Keratinocyte (primary cell): Measurements from ENCODE around the gene CYTH1. TPM values are rescaled to one million over a fixed set of nuclear protein-coding genes. Genes with fewer than 3 reads are reported as not detected.

ENCODE experiments used
- DNase-seq: peaks from one replicate; pipeline ENCODE4 v3.0.0-alpha.2; 2011; ENCODE audit warnings: low read depth, missing footprints, low spot score
- FAIRE-seq: peaks from 2 replicates; lab custom pipeline; 2011; peaks lifted over from hg19 to GRCh38; lab: Jason Lieb, UNC
- H2AFZ ChIP-seq: 2 replicates; pipeline ENCODE4 v1.6.0; 2012; ENCODE audit warnings: low read length, control low read depth, inconsistent platforms; ENCODE audit not compliant: control insufficient read depth
- H3K27ac ChIP-seq: 2 replicates; pipeline ENCODE4 v1.5.1; 2011; ENCODE audit warnings: low read length; ENCODE audit not compliant: control insufficient read depth, insufficient read depth
- H3K27me3 ChIP-seq: 3 replicates; pipeline ENCODE4 v1.6.0; 2011; ENCODE audit warnings: low read length; ENCODE audit not compliant: control insufficient read depth, insufficient read depth; ENCODE audit errors: extremely low read depth
- H3K36me3 ChIP-seq, 2 experiments: 2 replicates in 1 of 2; 3 replicates in 1 of 2; pipeline ENCODE4 v1.5.1; 2011; ENCODE audit warnings: low read length in 2 of 2, mild to moderate bottlenecking in 1 of 2; ENCODE audit not compliant: control insufficient read depth in 2 of 2, insufficient read depth in 2 of 2; ENCODE audit errors: extremely low read depth in 1 of 2
- H3K4me1 ChIP-seq: 3 replicates; pipeline ENCODE4 v1.5.1; 2011; ENCODE audit warnings: low read length; ENCODE audit not compliant: control insufficient read depth, insufficient read depth; ENCODE audit errors: extremely low read depth
- H3K4me2 ChIP-seq: 3 replicates; pipeline ENCODE4 v1.6.0; 2011; ENCODE audit warnings: low read depth, low read length; ENCODE audit not compliant: control insufficient read depth, insufficient read depth; ENCODE audit errors: extremely low read depth
- H3K4me3 ChIP-seq, 3 experiments: fragments of 200-600 bp in 1 of 3; sonication (generic) in 1 of 3; 2 replicates in 2 of 3; 3 replicates in 1 of 3; pipeline ENCODE4 v1.5.1; 2011 to 2016; ENCODE audit warnings: low read length in 3 of 3, mild to moderate bottlenecking in 3 of 3, control low read depth in 2 of 3, inconsistent platforms in 1 of 3, low read depth in 1 of 3, mixed read lengths in 1 of 3, mixed run types in 1 of 3, moderate library complexity in 1 of 3; ENCODE audit not compliant: control insufficient read depth in 2 of 3, insufficient read depth in 2 of 3; ENCODE audit errors: extremely low read depth in 1 of 3
- H3K79me2 ChIP-seq: 2 replicates; pipeline ENCODE4 v1.6.0; 2012; ENCODE audit warnings: low read length; ENCODE audit not compliant: control insufficient read depth, insufficient read depth
- H3K9ac ChIP-seq: 3 replicates; pipeline ENCODE4 v1.6.0; 2011; ENCODE audit warnings: low read length; ENCODE audit not compliant: control insufficient read depth, insufficient read depth; ENCODE audit errors: extremely low read depth
- H3K9me1 ChIP-seq: 3 replicates; pipeline ENCODE4 v1.6.0; 2011; ENCODE audit warnings: low read length; ENCODE audit not compliant: control insufficient read depth, insufficient read depth; ENCODE audit errors: extremely low read depth
- H3K9me3 ChIP-seq: 2 replicates; pipeline ENCODE4 v1.5.1; 2012; ENCODE audit warnings: low read depth, low read length; ENCODE audit not compliant: control insufficient read depth
- H4K20me1 ChIP-seq: 3 replicates; pipeline ENCODE4 v1.6.0; 2011; ENCODE audit warnings: low read length; ENCODE audit not compliant: control insufficient read depth, insufficient read depth; ENCODE audit errors: extremely low read depth
- EZH2 ChIP-seq: IDR thresholded peaks from one replicate; pipeline ENCODE4 v1.6.1; 2012; ENCODE audit warnings: inconsistent platforms, mild to moderate bottlenecking, low read length, moderate library complexity
- dilution Hi-C: fragments of 300-500 bp; cut with MboI; formaldehyde crosslinking; loops from one replicate; pipeline ENCODE4 v1.7.0; 2020; ENCODE audit warnings: low sequenced_read_pairs; ENCODE audit not compliant: extremely low pct_ligation_motif_present
- polyA plus RNA-seq, 5 experiments: library from polyadenylated mRNA; depleted of rRNA in 3 of 5; stranded (reverse) in 3 of 5; stranded (forward) in 1 of 5; unstranded in 1 of 5; fragments of >200 nt; gene quantifications; 1 replicate in 1 of 5; 2 replicates in 3 of 5; 3 replicates in 1 of 5; pipeline versions ENCODE4 v1.2.1 to v1.2.3, GENCODE V29; 2011 to 2012; ENCODE audit warnings: missing spikeins in 2 of 5, low read depth in 1 of 5, low replicate concordance in 1 of 5
- TF ChIP-seq, protein P1 (sequence below), 3 experiments: IDR thresholded peaks in 1 of 3; conservative IDR thresholded peaks in 1 of 3; optimal IDR thresholded peaks in 1 of 3; 2 replicates in 2 of 3; 3 replicates in 1 of 3; pipeline versions ENCODE3 to v1.5.1; 2011; ENCODE audit warnings: low read length in 3 of 3, mild to moderate bottlenecking in 3 of 3, moderate library complexity in 2 of 3, control low read depth in 1 of 3, inconsistent platforms in 1 of 3; ENCODE audit not compliant: insufficient read depth in 2 of 3; ENCODE audit errors: extremely low read depth in 1 of 3

The CYTH1 gene
- polyA plus RNA-seq, 1 donor (not counting 4 experiments of a cell fraction or from before 2014, with no cell fraction given) = 28.3 TPM

DNA sequence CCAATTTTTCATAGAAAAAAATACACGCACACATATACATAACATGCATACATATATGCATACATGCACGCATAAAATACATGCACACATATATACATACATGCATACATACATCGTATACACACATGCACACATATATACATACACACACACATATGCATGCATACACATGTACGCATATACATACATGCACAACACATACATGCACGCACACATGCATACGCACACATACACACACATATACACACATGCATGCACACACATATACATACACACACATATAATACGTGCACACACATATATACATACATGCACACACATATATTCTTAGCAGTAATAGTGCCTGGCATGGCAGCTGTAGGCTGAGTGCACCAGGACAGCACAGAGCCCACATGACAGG lies 33.6 kb upstream of the CYTH1 start:
- dilution Hi-C loops = no loop called here
- Histone ChIP-seq H3K9ac (no peak overlapping the region), H3K4me3 (no peak overlapping the region), H3K27ac (no peak overlapping the region), H3K79me2 (peaks cover 3% of the 10 kb centered on the region), H3K9me3 (no peaks in the 10 kb centered on the region), H3K4me1 (no peaks in the 10 kb centered on the region), H3K4me2 (no peak overlapping the region), H3K27me3 (no peaks in the 10 kb centered on the region), H3K36me3 (peaks cover 53 to 73% of the 10 kb centered on the region in 2 experiments), H4K20me1 (no peaks in the 10 kb centered on the region), H3K9me1 (peaks cover 2% of the 10 kb centered on the region), H2AFZ (no peak overlapping the region)
- DNase-seq = no peak
- no peak for FAIRE-seq
- TF ChIP-seq, protein P1, sequence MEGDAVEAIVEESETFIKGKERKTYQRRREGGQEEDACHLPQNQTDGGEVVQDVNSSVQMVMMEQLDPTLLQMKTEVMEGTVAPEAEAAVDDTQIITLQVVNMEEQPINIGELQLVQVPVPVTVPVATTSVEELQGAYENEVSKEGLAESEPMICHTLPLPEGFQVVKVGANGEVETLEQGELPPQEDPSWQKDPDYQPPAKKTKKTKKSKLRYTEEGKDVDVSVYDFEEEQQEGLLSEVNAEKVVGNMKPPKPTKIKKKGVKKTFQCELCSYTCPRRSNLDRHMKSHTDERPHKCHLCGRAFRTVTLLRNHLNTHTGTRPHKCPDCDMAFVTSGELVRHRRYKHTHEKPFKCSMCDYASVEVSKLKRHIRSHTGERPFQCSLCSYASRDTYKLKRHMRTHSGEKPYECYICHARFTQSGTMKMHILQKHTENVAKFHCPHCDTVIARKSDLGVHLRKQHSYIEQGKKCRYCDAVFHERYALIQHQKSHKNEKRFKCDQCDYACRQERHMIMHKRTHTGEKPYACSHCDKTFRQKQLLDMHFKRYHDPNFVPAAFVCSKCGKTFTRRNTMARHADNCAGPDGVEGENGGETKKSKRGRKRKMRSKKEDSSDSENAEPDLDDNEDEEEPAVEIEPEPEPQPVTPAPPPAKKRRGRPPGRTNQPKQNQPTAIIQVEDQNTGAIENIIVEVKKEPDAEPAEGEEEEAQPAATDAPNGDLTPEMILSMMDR (optimal IDR thresholded peaks at IDR 0.05 in 1 of 3, IDR thresholded peaks at IDR 0.05 in 1 of 3, conservative IDR thresholded peaks at IDR 0.05 in 1 of 3; ENCODE audit: extremely low read depth in 1 of 3, insufficient read depth in 2 of 3, low read length in 3 of 3) = no peak
- TF ChIP-seq EZH2 = no peak

GRCh38 chr17:78812855-78813254 lies 30.8 kb upstream of the CYTH1 start:
- Histone ChIP-seq H3K79me2 (peaks cover 3% of the 10 kb centered on the region), H3K9ac (no peak overlapping the region), H3K9me1 (peaks cover 2% of the 10 kb centered on the region), H3K27me3 (no peaks in the 10 kb centered on the region), H3K9me3 (no peaks in the 10 kb centered on the region), H3K4me3 (no peak overlapping the region), H3K27ac (no peak overlapping the region), H4K20me1 (no peaks in the 10 kb centered on the region), H3K36me3 (peaks cover 52 to 65% of the 10 kb centered on the region in 2 experiments), H2AFZ (no peak overlapping the region), H3K4me2 (no peak overlapping the region), H3K4me1 (no peaks in the 10 kb centered on the region)
- no peak for TF ChIP-seq EZH2
- TF ChIP-seq, protein P1 (optimal IDR thresholded peaks at IDR 0.05 in 1 of 3, IDR thresholded peaks at IDR 0.05 in 1 of 3, conservative IDR thresholded peaks at IDR 0.05 in 1 of 3; ENCODE audit: extremely low read depth in 1 of 3, insufficient read depth in 2 of 3, low read length in 3 of 3) = no peak
- dilution Hi-C loops = no loop called here
- FAIRE-seq (no peak), DNase-seq (no peak)
